ENCODE results near the gene JARID2.

The JARID2 gene

DNA sequence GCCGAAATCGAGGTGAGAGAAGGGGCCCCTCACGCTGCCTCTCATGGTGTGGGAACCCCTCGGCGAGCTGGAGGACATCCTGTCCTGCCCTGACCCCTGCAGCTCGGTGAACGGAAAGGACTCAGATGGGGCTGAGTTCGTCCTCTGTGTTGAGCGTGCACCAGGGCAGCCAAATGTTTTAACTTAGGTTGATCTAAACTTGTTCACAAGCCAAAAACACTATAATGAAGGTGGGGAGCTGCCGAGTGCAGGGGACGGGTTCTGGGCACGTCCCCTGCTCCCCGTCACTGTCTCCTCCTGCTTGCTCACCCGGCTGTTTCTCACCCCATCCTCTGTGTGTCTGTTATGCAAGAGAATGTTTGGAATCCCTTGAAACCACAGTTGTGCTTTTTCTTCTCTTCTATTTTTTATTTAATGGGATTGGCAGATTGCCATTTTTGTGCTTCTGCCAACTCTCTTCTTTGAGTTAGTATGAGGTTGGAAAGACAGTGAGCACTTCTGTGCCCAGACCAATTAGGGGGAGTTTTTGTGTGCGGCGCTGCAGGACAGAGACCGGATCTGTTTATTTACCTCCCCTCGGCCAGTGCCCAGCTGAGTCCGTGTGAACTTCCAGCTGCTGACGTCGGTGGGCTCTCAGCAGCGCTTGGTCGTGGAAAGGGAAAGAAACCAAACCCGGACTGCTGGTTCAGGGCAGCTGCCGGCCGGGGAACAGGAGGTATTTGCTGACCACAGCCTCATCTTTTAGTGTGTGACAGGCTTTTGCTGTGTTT is 258.9 kb downstream of the JARID2 start:
- Histone ChIP-seq H3K4me3 (ENCODE audit: low read depth, low read length) (no peak overlapping the region), H3K27me3 (ENCODE audit: insufficient read depth, low read depth, severe bottlenecking) (no peaks in the 10 kb centered on the region), H3K27ac (no peak overlapping the region), H3K9me3 (ENCODE audit: severe bottlenecking) (no peaks in the 10 kb centered on the region), H3K36me3 (peaks cover 90% of the 10 kb centered on the region)
- TF ChIP-seq CTCF (IDR thresholded peaks at IDR 0.05; ENCODE audit: low read depth, low read length), result no peak
- DNase-seq, result no peak

DNA sequence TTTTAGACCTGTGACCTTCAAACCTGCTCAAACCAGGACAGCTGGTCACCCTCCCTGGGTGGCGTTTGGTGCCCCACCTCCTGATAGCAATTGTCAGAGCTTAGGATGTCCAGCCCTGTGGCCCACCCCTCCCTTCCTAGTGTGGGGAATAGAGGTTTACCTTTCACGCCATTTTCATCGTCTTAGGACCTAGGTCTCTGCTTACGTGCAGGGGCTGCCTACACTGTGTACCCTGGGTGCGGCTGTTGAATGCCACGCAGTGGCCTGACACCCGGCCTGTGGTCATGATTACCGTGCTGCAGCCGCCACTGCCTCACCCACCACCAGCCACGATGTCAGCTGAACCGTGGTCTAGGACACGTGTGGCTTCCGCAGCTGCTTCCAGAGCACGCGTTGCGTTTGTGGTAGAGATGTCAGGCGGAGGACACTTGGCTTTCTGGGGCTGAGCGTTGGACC is 259.6 kb downstream of the JARID2 start:
- H3K4me3 ChIP-seq (ENCODE audit: low read depth, low read length), result no peak overlapping the region
- no peak overlapping the region for H3K27ac ChIP-seq
- no peak for DNase-seq
- H3K9me3 ChIP-seq (ENCODE audit: severe bottlenecking), result no peaks in the 10 kb centered on the region
- H3K36me3 ChIP-seq, result peaks cover 85% of the 10 kb centered on the region
- no peak for TF ChIP-seq CTCF (IDR thresholded peaks at IDR 0.05; ENCODE audit: low read depth, low read length)
- no peaks in the 10 kb centered on the region for H3K27me3 ChIP-seq (ENCODE audit: insufficient read depth, low read depth, severe bottlenecking)

- TF ChIP-seq CTCF (IDR thresholded peaks at IDR 0.05; ENCODE audit: low read depth, low read length), result no peak
- no peak overlapping the region for H3K27ac ChIP-seq
- H3K4me3 ChIP-seq (ENCODE audit: low read depth, low read length), result no peak overlapping the region
- H3K27me3 ChIP-seq (ENCODE audit: insufficient read depth, low read depth, severe bottlenecking), result no peaks in the 10 kb centered on the region
- DNase-seq, result no peak
- no peaks in the 10 kb centered on the region for H3K9me3 ChIP-seq (ENCODE audit: severe bottlenecking)
- peaks cover 83% of the 10 kb centered on the region for H3K36me3 ChIP-seq
Measured at GRCh38 chr6:15506066-15506465, 260.2 kb downstream of the JARID2 start.

- Histone ChIP-seq H3K27me3 (ENCODE audit: insufficient read depth, low read depth, severe bottlenecking) (no peaks in the 10 kb centered on the region), H3K9me3 (ENCODE audit: severe bottlenecking) (no peaks in the 10 kb centered on the region), H3K4me3 (ENCODE audit: low read depth, low read length) (no peak overlapping the region), H3K36me3 (peaks cover 83% of the 10 kb centered on the region), H3K27ac (no peak overlapping the region)
- no peak for TF ChIP-seq CTCF (IDR thresholded peaks at IDR 0.05; ENCODE audit: low read depth, low read length)
- no peak for DNase-seq
Measured at GRCh38 chr6:15507221-15507620, 261.4 kb downstream of the JARID2 start.

- H3K9me3 ChIP-seq (ENCODE audit: severe bottlenecking), result no peaks in the 10 kb centered on the region
- peaks cover 85% of the 10 kb centered on the region for H3K36me3 ChIP-seq
- TF ChIP-seq CTCF (IDR thresholded peaks at IDR 0.05; ENCODE audit: low read depth, low read length), result no peak
- H3K4me3 ChIP-seq (ENCODE audit: low read depth, low read length), result no peak overlapping the region
- H3K27ac ChIP-seq, result no peak overlapping the region
- no peak for DNase-seq
- H3K27me3 ChIP-seq (ENCODE audit: insufficient read depth, low read depth, severe bottlenecking), result no peaks in the 10 kb centered on the region
Measured at GRCh38 chr6:15507746-15508145, 261.9 kb downstream of the JARID2 start.

GRCh38 chr6:15508441-15508871 is 262.6 kb downstream of the JARID2 start:
- no peak overlapping the region for H3K27ac ChIP-seq
- no peaks in the 10 kb centered on the region for H3K9me3 ChIP-seq (ENCODE audit: severe bottlenecking)
- no peak for TF ChIP-seq CTCF (IDR thresholded peaks at IDR 0.05; ENCODE audit: low read depth, low read length)
- H3K36me3 ChIP-seq, result peaks cover 86% of the 10 kb centered on the region
- DNase-seq, result no peak
- no peak overlapping the region for H3K4me3 ChIP-seq (ENCODE audit: low read depth, low read length)
- H3K27me3 ChIP-seq (ENCODE audit: insufficient read depth, low read depth, severe bottlenecking), result no peaks in the 10 kb centered on the region
